ENCODE data around the gene PNMA8A. TPM values are rescaled to one million over a fixed set of nuclear protein-coding genes. Genes with fewer than 3 reads are reported as not detected.

PNMA8A gene
- total and polyA plus RNA-seq, 4 donors: 0.37 to 13.1 (median 5.4) TPM

DNA sequence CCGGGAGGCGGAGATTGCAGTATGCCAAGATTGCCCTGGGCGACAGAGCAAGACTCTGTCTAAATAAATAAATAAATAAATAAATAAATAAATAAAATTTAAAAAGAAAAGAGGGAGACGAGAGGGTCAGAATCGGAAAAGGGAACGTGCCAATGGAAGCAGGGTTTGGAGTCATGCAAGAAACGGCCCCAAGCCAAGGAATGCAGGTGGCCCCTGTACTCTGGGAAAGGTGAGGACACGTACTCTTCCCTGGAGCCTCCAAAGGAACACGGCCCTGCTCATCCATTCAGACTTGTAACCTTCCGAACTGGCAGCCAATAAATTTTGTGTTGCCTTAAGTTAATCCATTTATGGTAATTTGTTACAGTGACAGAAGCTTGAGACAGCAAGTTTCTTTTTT lies 22.8 kb downstream of the PNMA8A start:
- ATAC-seq (ENCODE audit: insufficient read depth, low FRiP score) (no peak), DNase-seq (no peak)
- Histone ChIP-seq H3K27ac (ENCODE audit: low read depth in 1 of 2, low read length in 1 of 2) (no peak overlapping the region), H3K4me3 (no peak overlapping the region), H3K36me3 (ENCODE audit: control insufficient read depth in 4 of 4, insufficient read depth in 4 of 4, low read length in 4 of 4) (no peaks in the 10 kb centered on the region), H3K4me1 (ENCODE audit: control insufficient read depth in 5 of 5, insufficient read depth in 5 of 5, low read length in 5 of 5) (peaks cover 0 to 4% (median 0%) of the 10 kb centered on the region in 5 donors), H3K27me3 (ENCODE audit: control insufficient read depth in 3 of 3, insufficient read depth in 3 of 3, low read length in 2 of 3) (no peaks in the 10 kb centered on the region), H3K9me3 (ENCODE audit: control insufficient read depth in 4 of 4, insufficient read depth in 3 of 4, low read length in 3 of 4) (no peaks in the 10 kb centered on the region), H3K9ac (ENCODE audit: insufficient read depth in 1 of 2, low read length in 2 of 2) (no peak overlapping the region)
- 95 to 96% methylated on average over 10 of the region's 10 CpGs for WGBS, 2 donors
- TF ChIP-seq, protein P1, sequence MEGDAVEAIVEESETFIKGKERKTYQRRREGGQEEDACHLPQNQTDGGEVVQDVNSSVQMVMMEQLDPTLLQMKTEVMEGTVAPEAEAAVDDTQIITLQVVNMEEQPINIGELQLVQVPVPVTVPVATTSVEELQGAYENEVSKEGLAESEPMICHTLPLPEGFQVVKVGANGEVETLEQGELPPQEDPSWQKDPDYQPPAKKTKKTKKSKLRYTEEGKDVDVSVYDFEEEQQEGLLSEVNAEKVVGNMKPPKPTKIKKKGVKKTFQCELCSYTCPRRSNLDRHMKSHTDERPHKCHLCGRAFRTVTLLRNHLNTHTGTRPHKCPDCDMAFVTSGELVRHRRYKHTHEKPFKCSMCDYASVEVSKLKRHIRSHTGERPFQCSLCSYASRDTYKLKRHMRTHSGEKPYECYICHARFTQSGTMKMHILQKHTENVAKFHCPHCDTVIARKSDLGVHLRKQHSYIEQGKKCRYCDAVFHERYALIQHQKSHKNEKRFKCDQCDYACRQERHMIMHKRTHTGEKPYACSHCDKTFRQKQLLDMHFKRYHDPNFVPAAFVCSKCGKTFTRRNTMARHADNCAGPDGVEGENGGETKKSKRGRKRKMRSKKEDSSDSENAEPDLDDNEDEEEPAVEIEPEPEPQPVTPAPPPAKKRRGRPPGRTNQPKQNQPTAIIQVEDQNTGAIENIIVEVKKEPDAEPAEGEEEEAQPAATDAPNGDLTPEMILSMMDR (IDR thresholded peaks at IDR 0.05; ENCODE audit: control extremely low read depth, extremely low read depth): no peak

DNA sequence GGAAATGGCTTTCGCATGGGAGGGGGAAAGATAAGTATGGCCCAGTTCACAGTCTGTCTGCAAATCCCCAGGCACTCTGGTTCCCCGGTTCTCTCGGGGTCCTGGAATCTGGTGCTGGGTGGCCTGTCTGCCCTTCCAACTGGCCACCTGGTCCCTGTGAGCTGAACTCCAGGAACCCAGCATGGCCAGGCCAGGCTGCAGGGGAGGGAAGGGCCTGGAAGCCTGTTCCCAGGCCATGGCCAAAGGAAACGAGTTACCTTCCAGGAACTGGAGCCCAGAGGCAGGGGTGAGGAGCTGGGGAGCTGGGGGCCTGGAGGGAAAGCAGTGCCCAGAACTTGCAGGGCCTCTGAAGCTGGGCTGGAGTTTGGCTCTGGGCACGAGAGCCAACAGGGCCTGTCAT lies 23.5 kb downstream of the PNMA8A start:
- Histone ChIP-seq H3K27ac (ENCODE audit: low read depth in 1 of 2, low read length in 1 of 2) (no peak overlapping the region), H3K36me3 (ENCODE audit: control insufficient read depth in 4 of 4, insufficient read depth in 4 of 4, low read length in 4 of 4) (no peaks in the 10 kb centered on the region), H3K4me3 (no peak overlapping the region), H3K4me1 (ENCODE audit: control insufficient read depth in 5 of 5, insufficient read depth in 5 of 5, low read length in 5 of 5) (peaks cover 0 to 9% (median 4%) of the 10 kb centered on the region in 5 donors), H3K9me3 (ENCODE audit: control insufficient read depth in 4 of 4, insufficient read depth in 3 of 4, low read length in 3 of 4) (no peaks in the 10 kb centered on the region), H3K9ac (ENCODE audit: insufficient read depth in 1 of 2, low read length in 2 of 2) (no peak overlapping the region), H3K27me3 (ENCODE audit: control insufficient read depth in 3 of 3, insufficient read depth in 3 of 3, low read length in 2 of 3) (no peaks in the 10 kb centered on the region)
- 62 to 64% methylated on average over 5 of the region's 5 CpGs for WGBS, 2 donors
- no peak for DNase-seq
- ATAC-seq (ENCODE audit: insufficient read depth, low FRiP score): no peak
- TF ChIP-seq, protein P1 (IDR thresholded peaks at IDR 0.05; ENCODE audit: control extremely low read depth, extremely low read depth): no peak

DNA sequence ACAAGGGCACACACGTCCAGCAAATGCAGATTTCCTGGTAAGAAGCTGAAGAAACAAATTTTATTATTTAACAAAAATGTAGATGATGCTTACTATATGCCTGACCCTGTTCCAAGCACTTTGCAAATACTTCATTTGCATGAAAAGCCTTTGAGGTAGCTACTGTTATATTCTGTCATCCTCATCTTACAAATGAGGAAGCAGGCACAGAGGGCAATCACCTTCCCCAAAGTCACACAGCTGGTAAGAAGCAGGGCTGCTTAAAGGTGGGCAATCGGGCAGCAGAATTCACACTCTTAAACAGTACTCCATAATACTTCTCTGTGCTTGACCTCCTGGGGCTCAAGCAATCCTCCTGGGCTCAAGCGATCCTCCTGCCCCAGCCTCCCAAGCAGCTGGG lies 24.4 kb downstream of the PNMA8A start:
- no peak overlapping the region for H3K9ac ChIP-seq (ENCODE audit: insufficient read depth in 1 of 2, low read length in 2 of 2)
- no peaks in the 10 kb centered on the region for H3K9me3 ChIP-seq (ENCODE audit: control insufficient read depth in 4 of 4, insufficient read depth in 3 of 4, low read length in 3 of 4)
- H3K4me3 ChIP-seq: no peak overlapping the region
- DNase-seq (no peak), ATAC-seq (ENCODE audit: insufficient read depth, low FRiP score) (no peak)
- TF ChIP-seq, protein P1 (IDR thresholded peaks at IDR 0.05; ENCODE audit: control extremely low read depth, extremely low read depth): no peak
- 44 to 50% methylated on average over 3 of the region's 3 CpGs for WGBS, 2 donors
- H3K4me1 ChIP-seq (ENCODE audit: control insufficient read depth in 5 of 5, insufficient read depth in 5 of 5, low read length in 5 of 5): peaks cover 3 to 16% (median 5%) of the 10 kb centered on the region in 5 donors
- H3K27ac ChIP-seq (ENCODE audit: low read depth in 1 of 2, low read length in 1 of 2): no peak overlapping the region
- H3K36me3 ChIP-seq (ENCODE audit: control insufficient read depth in 4 of 4, insufficient read depth in 4 of 4, low read length in 4 of 4): no peaks in the 10 kb centered on the region
- no peaks in the 10 kb centered on the region for H3K27me3 ChIP-seq (ENCODE audit: control insufficient read depth in 3 of 3, insufficient read depth in 3 of 3, low read length in 2 of 3)

DNA sequence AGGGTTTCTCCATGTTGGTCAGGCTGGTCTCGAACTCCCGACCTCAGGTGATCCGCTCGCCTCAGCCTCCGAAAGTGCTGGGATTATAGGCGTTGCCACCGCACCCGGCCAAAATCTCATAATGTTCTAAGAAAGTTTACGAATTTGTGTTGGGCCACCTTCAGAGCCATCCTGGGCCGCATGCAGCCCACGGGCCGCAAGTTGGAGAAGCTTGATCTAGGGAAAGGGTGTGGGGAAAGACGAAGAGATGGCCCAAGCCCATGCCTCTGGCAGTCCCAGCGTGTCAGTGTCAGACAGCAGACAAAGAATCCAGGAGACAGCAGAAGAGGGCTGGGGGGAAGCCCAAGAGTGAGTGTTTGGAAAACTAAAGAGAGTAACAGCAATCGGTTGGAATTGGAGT lies 25.3 kb downstream of the PNMA8A start:
- Histone ChIP-seq H3K27ac (ENCODE audit: low read depth in 1 of 2, low read length in 1 of 2) (no peak overlapping the region), H3K9me3 (ENCODE audit: control insufficient read depth in 4 of 4, insufficient read depth in 3 of 4, low read length in 3 of 4) (no peaks in the 10 kb centered on the region), H3K4me3 (no peak overlapping the region), H3K27me3 (ENCODE audit: control insufficient read depth in 3 of 3, insufficient read depth in 3 of 3, low read length in 2 of 3) (no peaks in the 10 kb centered on the region), H3K4me1 (ENCODE audit: control insufficient read depth in 5 of 5, insufficient read depth in 5 of 5, low read length in 5 of 5) (peaks cover 3 to 21% (median 5%) of the 10 kb centered on the region in 5 donors), H3K36me3 (ENCODE audit: control insufficient read depth in 4 of 4, insufficient read depth in 4 of 4, low read length in 4 of 4) (no peaks in the 10 kb centered on the region), H3K9ac (ENCODE audit: insufficient read depth in 1 of 2, low read length in 2 of 2) (no peak overlapping the region)
- 82 to 86% methylated on average over 11 to 15 of the region's 15 CpGs for WGBS, 2 donors
- no peak for DNase-seq
- TF ChIP-seq, protein P1 (IDR thresholded peaks at IDR 0.05; ENCODE audit: control extremely low read depth, extremely low read depth): no peak
- ATAC-seq (ENCODE audit: insufficient read depth, low FRiP score): no peak

Data from lung (tissue), 12 donors.